B cell (primary cell): Measurements from ENCODE around the gene SHC2.
"Not testable (repeated sequence)": the region's sequence is repeated elsewhere in the genome, so short reads cannot be mapped to it uniquely, and the experiment has no call there.

Source experiments
- CTCF ChIP-seq: fragments of 200-600 bp; IDR thresholded peaks from one replicate; pipeline ENCODE4 v1.8.0; 2022; ENCODE audit warnings: antibody characterized with exemption, mild to moderate bottlenecking
- EZH2 ChIP-seq: IDR thresholded peaks from 2 replicates; pipeline ENCODE4 v1.6.1; 2012; ENCODE audit warnings: borderline replicate concordance, low read depth, mild to moderate bottlenecking, moderate library complexity, low read length; ENCODE audit not compliant: insufficient read depth, poor library complexity, severe bottlenecking

GRCh38 chr19:381901-382300 is 78.9 kb downstream of the SHC2 start:
- TF ChIP-seq CTCF, EZH2: not testable (repeated sequence)
